ENCODE data around the gene DDX11.
"Not testable (repeated sequence)": the region's sequence is repeated elsewhere in the genome, so short reads cannot be mapped to it uniquely, and the experiment has no call there.

DNA sequence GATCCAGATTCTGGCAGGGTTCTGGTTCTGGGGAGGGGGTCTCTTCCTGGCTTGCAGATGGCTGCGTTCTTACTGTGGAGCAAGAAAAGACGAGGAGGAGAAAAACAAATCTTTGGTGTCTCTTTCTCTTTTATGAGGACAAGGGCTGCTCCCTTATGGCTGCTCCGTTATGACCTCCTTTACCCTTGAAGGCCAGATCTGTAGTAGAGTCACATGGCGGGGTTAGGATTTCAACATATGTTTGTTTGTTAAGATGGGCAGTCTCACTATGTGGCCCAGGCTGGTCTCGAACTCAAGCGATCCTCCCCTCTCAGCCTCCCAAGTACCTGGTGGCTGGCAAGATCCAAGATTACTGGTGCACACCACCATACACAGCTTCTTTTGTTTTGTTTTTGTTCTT is 5.8 kb downstream of the DDX11 start:
- TF ChIP-seq POLR2A (IDR thresholded peaks at IDR 0.05; ENCODE audit: low read depth, low read length); TAF1 (IDR thresholded peaks at IDR 0.05; ENCODE audit: borderline replicate concordance, low read depth, low read length): not testable (repeated sequence)

All from GM12892 (cell line).